Endothelial cell of umbilical vein (primary cell): ENCODE measurements around the gene KIF22. TPM values are rescaled to one million over a fixed set of nuclear protein-coding genes. Genes with fewer than 3 reads are reported as not detected.

Source experiments
- BruUV-seq: library from RNA; stranded (reverse); fragments of 400-500 nt; replicated peaks from 2 replicates; lab custom pipeline; 2021; lab: Mats Ljungman, UMichigan
- CTCF ChIA-PET: fragments of 300-600, 350-600 bp; sonication (Branson Sonifier 250); formaldehyde crosslinking; loops from one replicate; lab custom pipeline; 2021; ENCODE audit warnings: antibody characterized with exemption, inconsistent platforms; lab: Charles Lee
- POLR2A ChIA-PET: fragments of 300-600, 350-600 bp; sonication (Branson Sonifier 250); formaldehyde crosslinking; loops from one replicate; lab custom pipeline; 2021; ENCODE audit warnings: antibody characterized with exemption, inconsistent platforms; lab: Charles Lee
- DNase-seq: peaks from one replicate; pipeline ENCODE4 v3.0.0-alpha.2; 2011; ENCODE audit warnings: low read depth, low spot score
- FAIRE-seq: peaks from 2 replicates; lab custom pipeline; 2011; peaks lifted over from hg19 to GRCh38; lab: Jason Lieb, UNC
- H2AFZ ChIP-seq: 2 replicates; pipeline ENCODE4 v1.6.0; 2012; ENCODE audit warnings: low read depth, low read length, control low read depth, inconsistent platforms
- H3K27ac ChIP-seq: 2 replicates; pipeline ENCODE4 v1.5.1; 2011; ENCODE audit warnings: low read depth, mild to moderate bottlenecking, control low read depth, low read length, moderate library complexity; ENCODE audit not compliant: insufficient read depth
- H3K27me3 ChIP-seq, 2 experiments: 2 replicates each; pipeline versions ENCODE4 v1.6.0 to v1.6.1; 2011; ENCODE audit warnings: low read length in 2 of 2, mixed read lengths in 1 of 2; ENCODE audit not compliant: control insufficient read depth in 2 of 2, insufficient read depth in 2 of 2
- H3K36me3 ChIP-seq, 2 experiments: 2 replicates in 1 of 2; 3 replicates in 1 of 2; pipeline ENCODE4 v1.5.1; 2011; ENCODE audit warnings: low read length in 2 of 2, mild to moderate bottlenecking in 1 of 2, moderate library complexity in 1 of 2; ENCODE audit not compliant: control insufficient read depth in 2 of 2, insufficient read depth in 2 of 2; ENCODE audit errors: extremely low read depth in 1 of 2
- H3K4me1 ChIP-seq: 3 replicates; pipeline ENCODE4 v1.5.1; 2011; ENCODE audit warnings: mild to moderate bottlenecking, low read length; ENCODE audit not compliant: control insufficient read depth, insufficient read depth; ENCODE audit errors: extremely low read depth
- H3K4me2 ChIP-seq: 2 replicates; pipeline ENCODE4 v1.6.1; 2011; ENCODE audit warnings: low read length, control low read depth, mixed read lengths; ENCODE audit not compliant: insufficient read depth
- H3K4me3 ChIP-seq, 3 experiments: fragments of 200-600 bp in 1 of 3; sonication (generic), shearing (Covaris generic) in 1 of 3; replicated peaks in 1 of 3; 2 replicates each; pipeline ENCODE4 v1.5.1; 2011 to 2016; ENCODE audit warnings: control low read depth in 3 of 3, low read length in 3 of 3, mild to moderate bottlenecking in 2 of 3, inconsistent platforms in 1 of 3, low read depth in 1 of 3, moderate library complexity in 1 of 3; ENCODE audit not compliant: insufficient read depth in 1 of 3
- H3K79me2 ChIP-seq: 2 replicates; pipeline ENCODE4 v1.6.0; 2012; ENCODE audit warnings: low read length, inconsistent platforms; ENCODE audit not compliant: control insufficient read depth, insufficient read depth
- H3K9ac ChIP-seq: replicated peaks from 2 replicates; pipeline ENCODE3; 2011; ENCODE audit warnings: low read length, control low read depth; ENCODE audit not compliant: insufficient read depth; ENCODE audit errors: extremely low read depth
- H3K9me1 ChIP-seq: replicated peaks from 3 replicates; pipeline ENCODE4 v1.6.0; 2011; ENCODE audit warnings: mild to moderate bottlenecking, low read length; ENCODE audit not compliant: control insufficient read depth, insufficient read depth; ENCODE audit errors: extremely low read depth
- H3K9me3 ChIP-seq: replicated peaks from 2 replicates; pipeline ENCODE4 v1.5.1; 2012; ENCODE audit warnings: low read length, inconsistent platforms; ENCODE audit not compliant: control insufficient read depth, insufficient read depth
- H4K20me1 ChIP-seq: replicated peaks from 2 replicates; pipeline ENCODE3; 2011; ENCODE audit warnings: mild to moderate bottlenecking, low read length; ENCODE audit not compliant: control insufficient read depth, insufficient read depth; ENCODE audit errors: extremely low read depth
- GATA2 ChIP-seq: IDR thresholded peaks from 2 replicates; pipeline ENCODE4 v1.7.0; 2011; ENCODE audit warnings: low read depth, mild to moderate bottlenecking, moderate library complexity, mixed read lengths, low read length; ENCODE audit not compliant: insufficient read length, insufficient read depth
- MYC ChIP-seq: IDR thresholded peaks from one replicate; pipeline ENCODE4 v1.6.1; 2011; ENCODE audit warnings: mild to moderate bottlenecking, low read depth, low read length
- POLR2A ChIP-seq: IDR thresholded peaks from 2 replicates; pipeline ENCODE4 v1.6.1; 2012; ENCODE audit warnings: low read depth, mild to moderate bottlenecking, control low read depth, low read length
- POLR2AphosphoS5 ChIP-seq: IDR thresholded peaks from 2 replicates; pipeline ENCODE4 v1.6.1; 2012; ENCODE audit warnings: low read depth, mild to moderate bottlenecking, control low read depth, low read length, moderate library complexity; ENCODE audit not compliant: insufficient read depth
- dilution Hi-C: fragments of 300-500 bp; cut with MboI; formaldehyde crosslinking; loops from one replicate; pipeline ENCODE4 v1.15.0; 2019; ENCODE audit warnings: low sequenced_read_pairs; ENCODE audit not compliant: extremely low pct_ligation_motif_present
- intact Hi-C: fragments of 100-400 bp; cut with micrococcal nuclease; formaldehyde crosslinking; loops from one replicate; pipeline ENCODE4 v1.10.0; 2022
- polyA plus RNA-seq, 4 experiments: library from polyadenylated mRNA; depleted of rRNA in 3 of 4; stranded (reverse) in 3 of 4; unstranded in 1 of 4; fragments of >200 nt; gene quantifications; 2 replicates each; pipeline versions ENCODE4 v1.2.1 to v1.2.3, GENCODE V29; 2011 to 2012; ENCODE audit warnings: missing spikeins in 1 of 4
- total RNA-seq: library from RNA; stranded (reverse); gene quantifications from 2 replicates; pipeline ENCODE4 v1.2.3, GENCODE V29; 2021
- TF ChIP-seq, protein P1 (sequence below), 2 donors: IDR thresholded peaks; 1 replicate in 1 of 2; 2 replicates in 1 of 2; pipeline ENCODE4 v1.5.1; 2011; ENCODE audit warnings: low read length in 2 of 2, mild to moderate bottlenecking in 2 of 2, moderate library complexity in 2 of 2, control low read depth in 1 of 2, inconsistent platforms in 1 of 2, low read depth in 1 of 2; ENCODE audit not compliant: insufficient read depth in 1 of 2; ENCODE audit errors: extremely low read depth in 1 of 2
- TF ChIP-seq, protein P2 (sequence below): IDR thresholded peaks from 2 replicates; pipeline ENCODE4 v1.6.1; 2011; ENCODE audit not compliant: insufficient read depth, insufficient read length

The KIF22 gene
- total and polyA plus RNA-seq, 2 donors (not counting 3 experiments of a cell fraction or from before 2014, with no cell fraction given): 67.3 to 90.0 TPM

- no TSS peak for BruUV-seq
- dilution Hi-C loops: loop anchor here (10.0 kb wide), 1 partner anchor 189 kb away; the partner anchor contains the start of genes HIRIP3 and INO80E
- Histone ChIP-seq H3K27me3 (no peaks in the 10 kb centered on the region), H3K9me1 (no peaks in the 10 kb centered on the region), H4K20me1 (no peaks in the 10 kb centered on the region), H3K9me3 (no peaks in the 10 kb centered on the region), H3K27ac (peak overlapping the region; percentile 68), H2AFZ (peak overlapping the region; percentile 42), H3K79me2 (peaks cover 29% of the 10 kb centered on the region), H3K9ac (peak overlapping the region; percentile 80), H3K4me3 (peak overlapping the region; percentile 52 to 61 (median 58)), H3K36me3 (peaks cover 12 to 14% of the 10 kb centered on the region in 2 experiments), H3K4me1 (peaks cover 30% of the 10 kb centered on the region), H3K4me2 (peak overlapping the region; percentile 53)
- peak; percentile 97 for DNase-seq
- peak; percentile 94 for FAIRE-seq
- TF ChIP-seq, protein P1, sequence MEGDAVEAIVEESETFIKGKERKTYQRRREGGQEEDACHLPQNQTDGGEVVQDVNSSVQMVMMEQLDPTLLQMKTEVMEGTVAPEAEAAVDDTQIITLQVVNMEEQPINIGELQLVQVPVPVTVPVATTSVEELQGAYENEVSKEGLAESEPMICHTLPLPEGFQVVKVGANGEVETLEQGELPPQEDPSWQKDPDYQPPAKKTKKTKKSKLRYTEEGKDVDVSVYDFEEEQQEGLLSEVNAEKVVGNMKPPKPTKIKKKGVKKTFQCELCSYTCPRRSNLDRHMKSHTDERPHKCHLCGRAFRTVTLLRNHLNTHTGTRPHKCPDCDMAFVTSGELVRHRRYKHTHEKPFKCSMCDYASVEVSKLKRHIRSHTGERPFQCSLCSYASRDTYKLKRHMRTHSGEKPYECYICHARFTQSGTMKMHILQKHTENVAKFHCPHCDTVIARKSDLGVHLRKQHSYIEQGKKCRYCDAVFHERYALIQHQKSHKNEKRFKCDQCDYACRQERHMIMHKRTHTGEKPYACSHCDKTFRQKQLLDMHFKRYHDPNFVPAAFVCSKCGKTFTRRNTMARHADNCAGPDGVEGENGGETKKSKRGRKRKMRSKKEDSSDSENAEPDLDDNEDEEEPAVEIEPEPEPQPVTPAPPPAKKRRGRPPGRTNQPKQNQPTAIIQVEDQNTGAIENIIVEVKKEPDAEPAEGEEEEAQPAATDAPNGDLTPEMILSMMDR (IDR thresholded peaks at IDR 0.05; ENCODE audit: extremely low read depth in 1 of 2, insufficient read depth in 1 of 2, low read depth in 1 of 2, low read length in 2 of 2): no peak
- TF ChIP-seq GATA2: no peak
- TF ChIP-seq MYC: peak; percentile 93
- TF ChIP-seq POLR2A: peak; percentile 72
- TF ChIP-seq POLR2AphosphoS5: peak; percentile 97
- TF ChIP-seq, protein P2, sequence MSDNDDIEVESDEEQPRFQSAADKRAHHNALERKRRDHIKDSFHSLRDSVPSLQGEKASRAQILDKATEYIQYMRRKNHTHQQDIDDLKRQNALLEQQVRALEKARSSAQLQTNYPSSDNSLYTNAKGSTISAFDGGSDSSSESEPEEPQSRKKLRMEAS: no peak
- ChIA-PET CTCF (interaction anchor here (0.7 to 3.7 kb wide), 7 partner anchors 10 to 105 kb away, joined by 3 to 163 read pairs (median 6); partner anchors contain the start of genes KIF22 and PAGR1), POLR2A (interaction anchor here (0.6 kb wide), 2 partner anchors 43 to 99 kb away, joined by 3 to 4 read pairs; no protein-coding TSS in a partner anchor)
- intact Hi-C loops: loop anchor here (1.0 to 5.0 kb wide), 3 partner anchors 15 to 167 kb away; partner anchors contain the start of genes KIF22 and TAOK2
These were observed 14.9 kb downstream of the KIF22 start for GRCh38 chr16:29805232-29806098.
